A673 (cell line): Measurements from ENCODE around the gene SPEM3. TPM values are rescaled to one million over a fixed set of nuclear protein-coding genes. Genes with fewer than 3 reads are reported as not detected.

Experiments
- BruUV-seq: library from RNA; stranded (reverse); fragments of 400-500 nt; replicated peaks from 2 replicates; lab custom pipeline; 2021; lab: Mats Ljungman, UMichigan
- CTCF ChIA-PET: fragments of 300-600 bp; sonication (Branson Sonifier 250); formaldehyde crosslinking; loops from one replicate; lab custom pipeline; 2022; ENCODE audit warnings: antibody characterized with exemption; lab: Charles Lee
- POLR2A ChIA-PET: fragments of 300-600 bp; sonication (Branson Sonifier 250); formaldehyde crosslinking; loops from one replicate; lab custom pipeline; 2022; ENCODE audit warnings: antibody characterized with exemption; ENCODE audit not compliant: low non-redundant PET; lab: Charles Lee
- DNase-seq: peaks from one replicate; pipeline ENCODE4 v3.0.0-alpha.2; 2015; ENCODE audit warnings: low spot score
- H3K27ac ChIP-seq: fragments of 200-600 bp; sonication (generic); 2 replicates; pipeline ENCODE4 v1.5.1; 2016; ENCODE audit warnings: mixed run types, low read depth, mild to moderate bottlenecking, mixed read lengths, antibody characterized with exemption, low read length; ENCODE audit not compliant: poor library complexity, severe bottlenecking
- H3K27me3 ChIP-seq: fragments of 200-600 bp; sonication (generic); replicated peaks from 2 replicates; pipeline ENCODE4 v1.6.1; 2017; ENCODE audit warnings: mixed run types, low read depth, mild to moderate bottlenecking, mixed read lengths, antibody characterized with exemption, low read length; ENCODE audit not compliant: insufficient read depth, poor library complexity
- H3K36me3 ChIP-seq: fragments of 200-600 bp; sonication (generic); 2 replicates; pipeline ENCODE4 v1.6.1; 2016; ENCODE audit warnings: mixed run types, mild to moderate bottlenecking, mixed read lengths, antibody characterized with exemption, low read length; ENCODE audit not compliant: insufficient read depth, poor library complexity, severe bottlenecking
- H3K4me1 ChIP-seq: fragments of 200-600 bp; sonication (generic); 2 replicates; pipeline ENCODE4 v1.6.1; 2017; ENCODE audit warnings: mixed run types, mild to moderate bottlenecking, mixed read lengths, antibody characterized with exemption, low read length; ENCODE audit not compliant: insufficient read depth, poor library complexity, severe bottlenecking
- H3K4me3 ChIP-seq: fragments of 200-600 bp; sonication (generic); 2 replicates; pipeline ENCODE4 v1.5.1; 2016; ENCODE audit warnings: low read depth, mixed run types, mild to moderate bottlenecking, mixed read lengths, low read length; ENCODE audit not compliant: poor library complexity, severe bottlenecking
- H3K9me3 ChIP-seq: fragments of 200-600 bp; sonication (generic); 2 replicates; pipeline ENCODE4 v1.6.1; 2016; ENCODE audit warnings: mixed run types, low read depth, mild to moderate bottlenecking, mixed read lengths, antibody characterized with exemption, low read length; ENCODE audit not compliant: poor library complexity, severe bottlenecking
- CTCF ChIP-seq: fragments of 300-800, 200-600 bp; sonication (generic); conservative IDR thresholded peaks from 2 replicates; pipeline ENCODE4 v1.5.1; 2017; ENCODE audit warnings: low read depth, mild to moderate bottlenecking, antibody characterized with exemption, low read length, moderate library complexity, mixed read lengths
- EZH2 ChIP-seq: fragments of 200-600 bp; sonication (generic); IDR thresholded peaks from 2 replicates; pipeline ENCODE4 v1.6.1; 2017; ENCODE audit warnings: borderline replicate concordance, low read depth, mild to moderate bottlenecking, mixed read lengths, antibody characterized with exemption, low read length; ENCODE audit not compliant: poor library complexity, severe bottlenecking
- intact Hi-C: fragments of 100-400 bp; cut with micrococcal nuclease; formaldehyde crosslinking; loops from one replicate; pipeline ENCODE4 v1.10.0; 2022; ENCODE audit not compliant: unreplicated experiment
- total RNA-seq: library from RNA; stranded (reverse); gene quantifications from 2 replicates; pipeline ENCODE4 v1.2.3, GENCODE V29; 2021

SPEM3 gene
- total RNA-seq, 1 experiment from 2014 or later: not detected

DNA sequence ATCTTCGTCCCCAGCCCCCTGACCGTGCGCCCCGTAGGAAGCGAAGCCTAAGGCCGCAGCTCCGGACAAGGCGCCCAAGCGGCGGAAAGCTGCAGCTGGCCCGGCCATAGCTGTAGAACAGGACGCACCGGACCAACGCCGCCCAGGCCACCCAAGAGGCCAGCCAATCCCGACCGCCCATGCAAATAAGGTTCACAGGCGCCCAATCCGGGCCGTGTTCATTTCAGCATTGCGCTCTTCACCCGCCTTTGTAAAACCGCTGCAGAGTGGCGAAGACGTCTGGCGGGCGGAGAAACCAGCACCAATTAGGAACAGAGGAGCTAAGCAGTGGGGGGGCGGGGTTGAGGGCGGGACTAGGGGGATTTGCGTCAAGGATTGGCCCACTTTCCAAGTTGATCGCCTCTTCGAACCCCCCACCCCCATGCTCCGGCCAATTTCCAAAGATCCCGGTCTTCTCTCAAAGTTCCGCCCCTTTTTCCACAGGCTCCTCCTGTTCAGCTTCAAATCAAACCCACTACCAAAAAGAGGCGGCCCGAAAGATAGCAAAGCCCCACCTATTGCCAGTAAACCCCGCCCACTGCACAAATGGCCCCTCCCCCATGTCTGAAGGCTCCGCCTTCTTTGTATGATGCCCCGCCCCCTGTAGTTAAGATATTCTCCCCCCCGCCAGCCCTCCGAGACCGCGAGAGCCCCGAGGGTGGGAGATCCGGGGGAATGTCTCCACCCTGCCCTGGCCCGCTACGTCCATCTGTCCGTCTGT, 24.5 kb upstream of the SPEM3 start, which contains the start of gene TMEM256:
Gene TMEM256, minus strand, starts transcription at position 121 of the 760 bp plus-strand sequence. Its CDS starts 13 bp downstream, at position 108.
- H3K36me3 ChIP-seq: no peaks in the 10 kb centered on the region
- peak within 1 kb of the TSS; percentile 87 for H3K27ac ChIP-seq
- TF ChIP-seq EZH2: no peak
- no peak for TF ChIP-seq CTCF
- H3K9me3 ChIP-seq: no peaks in the 10 kb centered on the region
- ChIA-PET CTCF (interaction anchor here (0.6 to 1.5 kb wide), 10 partner anchors 10 to 458 kb away, joined by 3 to 7 read pairs (median 4); partner anchors contain the start of genes GABARAP and PLSCR3), POLR2A (interaction anchor here (0.6 to 1.3 kb wide), 5 partner anchors 10 to 438 kb away, joined by 3 to 8 read pairs (median 4); partner anchors contain the start of genes NEURL4, PLSCR3 and TMEM102)
- no TSS peak for BruUV-seq
- intact Hi-C loops: loop anchor here (1.0 kb wide), 1 partner anchor 31 kb away; the partner anchor contains the start of gene TMEM102
- no peaks in the 10 kb centered on the region for H3K27me3 ChIP-seq
- peak within 1 kb of the TSS; percentile 61 for H3K4me3 ChIP-seq
- peak; percentile 100 for DNase-seq
- peaks cover 17% of the 10 kb centered on the region for H3K4me1 ChIP-seq

GRCh38 chr17:7404737-7405349, 23.8 kb upstream of the SPEM3 start:
- ChIA-PET CTCF (interaction anchor here (0.6 to 1.5 kb wide), 6 partner anchors 10 to 162 kb away, joined by 3 to 7 read pairs (median 4); partner anchors contain the start of genes GABARAP and PLSCR3), POLR2A (interaction anchor here (0.6 to 0.8 kb wide), 3 partner anchors 11 to 221 kb away, joined by 3 to 4 read pairs (median 4); partner anchors contain the start of genes NEURL4 and PLSCR3)
- H3K4me1 ChIP-seq: peaks cover 17% of the 10 kb centered on the region
- no peaks in the 10 kb centered on the region for H3K27me3 ChIP-seq
- H3K9me3 ChIP-seq: no peaks in the 10 kb centered on the region
- H3K4me3 ChIP-seq: peak overlapping the region; percentile 61
- peak; percentile 48 for DNase-seq
- no peak for TF ChIP-seq CTCF
- TF ChIP-seq EZH2: no peak
- H3K27ac ChIP-seq: peak overlapping the region; percentile 87
- H3K36me3 ChIP-seq: peaks cover 6% of the 10 kb centered on the region
- BruUV-seq: TSS peak; percentile 37
- intact Hi-C loops: loop anchor here (1.0 kb wide), 1 partner anchor 30 kb away; the partner anchor contains the start of gene TMEM102
